ENCODE measurements around the gene VCAM1.

DNA sequence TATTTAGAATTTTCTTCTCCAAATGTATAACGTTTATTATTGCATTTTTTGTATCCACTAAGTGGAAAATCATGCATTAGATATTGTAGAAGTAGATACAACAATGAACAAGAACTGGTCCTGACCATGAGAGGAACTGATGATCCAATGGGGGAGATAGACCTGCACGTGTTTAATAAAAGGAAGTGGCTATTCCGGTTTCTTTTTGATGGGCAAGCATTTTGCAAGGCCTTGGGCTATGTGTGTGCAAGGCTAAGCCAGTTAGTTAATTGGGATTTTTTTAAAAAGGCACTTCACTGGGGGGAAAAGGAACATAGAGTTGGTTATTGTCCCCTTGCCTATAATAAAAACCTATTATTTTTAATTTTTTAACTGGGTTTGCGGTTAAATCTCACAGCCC is 961 bp upstream of the VCAM1 start:
- TF ChIP-seq, protein P1, sequence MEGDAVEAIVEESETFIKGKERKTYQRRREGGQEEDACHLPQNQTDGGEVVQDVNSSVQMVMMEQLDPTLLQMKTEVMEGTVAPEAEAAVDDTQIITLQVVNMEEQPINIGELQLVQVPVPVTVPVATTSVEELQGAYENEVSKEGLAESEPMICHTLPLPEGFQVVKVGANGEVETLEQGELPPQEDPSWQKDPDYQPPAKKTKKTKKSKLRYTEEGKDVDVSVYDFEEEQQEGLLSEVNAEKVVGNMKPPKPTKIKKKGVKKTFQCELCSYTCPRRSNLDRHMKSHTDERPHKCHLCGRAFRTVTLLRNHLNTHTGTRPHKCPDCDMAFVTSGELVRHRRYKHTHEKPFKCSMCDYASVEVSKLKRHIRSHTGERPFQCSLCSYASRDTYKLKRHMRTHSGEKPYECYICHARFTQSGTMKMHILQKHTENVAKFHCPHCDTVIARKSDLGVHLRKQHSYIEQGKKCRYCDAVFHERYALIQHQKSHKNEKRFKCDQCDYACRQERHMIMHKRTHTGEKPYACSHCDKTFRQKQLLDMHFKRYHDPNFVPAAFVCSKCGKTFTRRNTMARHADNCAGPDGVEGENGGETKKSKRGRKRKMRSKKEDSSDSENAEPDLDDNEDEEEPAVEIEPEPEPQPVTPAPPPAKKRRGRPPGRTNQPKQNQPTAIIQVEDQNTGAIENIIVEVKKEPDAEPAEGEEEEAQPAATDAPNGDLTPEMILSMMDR (IDR thresholded peaks at IDR 0.05), result no peak
- TF ChIP-seq, protein P2, sequence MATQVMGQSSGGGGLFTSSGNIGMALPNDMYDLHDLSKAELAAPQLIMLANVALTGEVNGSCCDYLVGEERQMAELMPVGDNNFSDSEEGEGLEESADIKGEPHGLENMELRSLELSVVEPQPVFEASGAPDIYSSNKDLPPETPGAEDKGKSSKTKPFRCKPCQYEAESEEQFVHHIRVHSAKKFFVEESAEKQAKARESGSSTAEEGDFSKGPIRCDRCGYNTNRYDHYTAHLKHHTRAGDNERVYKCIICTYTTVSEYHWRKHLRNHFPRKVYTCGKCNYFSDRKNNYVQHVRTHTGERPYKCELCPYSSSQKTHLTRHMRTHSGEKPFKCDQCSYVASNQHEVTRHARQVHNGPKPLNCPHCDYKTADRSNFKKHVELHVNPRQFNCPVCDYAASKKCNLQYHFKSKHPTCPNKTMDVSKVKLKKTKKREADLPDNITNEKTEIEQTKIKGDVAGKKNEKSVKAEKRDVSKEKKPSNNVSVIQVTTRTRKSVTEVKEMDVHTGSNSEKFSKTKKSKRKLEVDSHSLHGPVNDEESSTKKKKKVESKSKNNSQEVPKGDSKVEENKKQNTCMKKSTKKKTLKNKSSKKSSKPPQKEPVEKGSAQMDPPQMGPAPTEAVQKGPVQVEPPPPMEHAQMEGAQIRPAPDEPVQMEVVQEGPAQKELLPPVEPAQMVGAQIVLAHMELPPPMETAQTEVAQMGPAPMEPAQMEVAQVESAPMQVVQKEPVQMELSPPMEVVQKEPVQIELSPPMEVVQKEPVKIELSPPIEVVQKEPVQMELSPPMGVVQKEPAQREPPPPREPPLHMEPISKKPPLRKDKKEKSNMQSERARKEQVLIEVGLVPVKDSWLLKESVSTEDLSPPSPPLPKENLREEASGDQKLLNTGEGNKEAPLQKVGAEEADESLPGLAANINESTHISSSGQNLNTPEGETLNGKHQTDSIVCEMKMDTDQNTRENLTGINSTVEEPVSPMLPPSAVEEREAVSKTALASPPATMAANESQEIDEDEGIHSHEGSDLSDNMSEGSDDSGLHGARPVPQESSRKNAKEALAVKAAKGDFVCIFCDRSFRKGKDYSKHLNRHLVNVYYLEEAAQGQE (IDR thresholded peaks at IDR 0.05; ENCODE audit: insufficient read depth in 1 of 2, low read depth in 2 of 2, low read length in 1 of 2), result no peak

Data from Panc1 (cell line).